Left ventricle myocardium inferior (tissue), 1 donor: Measurements from ENCODE around the gene PPP1R1B. TPM values are rescaled to one million over a fixed set of nuclear protein-coding genes. Genes with fewer than 3 reads are reported as not detected.

ENCODE experiments used
- DNase-seq: peaks from one replicate; pipeline ENCODE4 v3.0.0-alpha.2; 2020
- H3K27ac ChIP-seq: fragments of 200-600 bp; replicated peaks from 2 replicates; pipeline ENCODE4 v1.8.0; 2021
- H3K27me3 ChIP-seq: fragments of 200-600 bp; 2 replicates; pipeline ENCODE4 v1.8.0; 2021; ENCODE audit warnings: low read depth
- H3K36me3 ChIP-seq: fragments of 200-600 bp; 2 replicates; pipeline ENCODE4 v1.8.0; 2021
- H3K4me1 ChIP-seq: fragments of 200-600 bp; 2 replicates; pipeline ENCODE4 v1.8.0; 2021
- H3K4me3 ChIP-seq: fragments of 200-600 bp; 2 replicates; pipeline ENCODE4 v1.8.0; 2021; ENCODE audit warnings: mild to moderate bottlenecking, moderate library complexity
- H3K9me3 ChIP-seq: fragments of 200-600 bp; replicated peaks from 2 replicates; pipeline ENCODE4 v1.8.0; 2021
- CTCF ChIP-seq: fragments of 200-600 bp; IDR thresholded peaks from 2 replicates; pipeline ENCODE4 v1.8.0; 2021; ENCODE audit warnings: antibody characterized with exemption, mild to moderate bottlenecking, borderline replicate concordance
- intact Hi-C: fragments of 100-400 bp; cut with micrococcal nuclease; formaldehyde crosslinking; loops from one replicate; pipeline ENCODE4 v1.11.0; 2022
- total RNA-seq: library from RNA; stranded (reverse); fragmentation: NEBNext Ultra II Directional; extraction: Animal tissue kit (Norgen Biotek cat#: 25700); gene quantifications from one replicate; pipeline ENCODE4 v1.2.1, GENCODE V29; 2021
- donor health status: DM: no; HTN: yes; CAD: no; lungs with severe emphysema.

Gene PPP1R1B
- total RNA-seq, 1 donor from 2014 or later, result 0.36 TPM

DNA sequence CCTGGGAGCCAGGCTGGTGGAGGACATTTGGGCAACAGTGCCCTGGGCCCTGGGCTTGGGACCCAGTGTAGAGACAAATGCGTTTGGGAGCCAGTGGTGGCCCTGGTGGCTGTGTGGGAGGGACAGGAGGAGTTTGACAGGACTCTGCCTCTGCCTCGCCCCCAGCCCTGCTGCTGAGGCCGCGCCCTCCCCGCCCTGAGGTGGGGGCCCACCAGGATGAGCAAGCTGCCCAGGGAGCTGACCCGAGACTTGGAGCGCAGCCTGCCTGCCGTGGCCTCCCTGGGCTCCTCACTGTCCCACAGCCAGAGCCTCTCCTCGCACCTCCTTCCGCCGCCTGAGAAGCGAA, 26.5 kb downstream of the PPP1R1B start:
- H3K27me3 ChIP-seq, result no peaks in the 10 kb centered on the region
- DNase-seq, result no peak
- intact Hi-C loops, result no loop called here
- H3K27ac ChIP-seq, result peak overlapping the region; percentile 50
- H3K36me3 ChIP-seq, result no peaks in the 10 kb centered on the region
- peaks cover 42% of the 10 kb centered on the region for H3K4me1 ChIP-seq
- no peak for TF ChIP-seq CTCF
- no peak overlapping the region for H3K4me3 ChIP-seq
- no peaks in the 10 kb centered on the region for H3K9me3 ChIP-seq

GRCh38 chr17:39653662-39654331, 27.0 kb downstream of the PPP1R1B start:
- peak; percentile 61 for DNase-seq
- no peaks in the 10 kb centered on the region for H3K9me3 ChIP-seq
- intact Hi-C loops, result no loop called here
- no peak overlapping the region for H3K4me3 ChIP-seq
- peaks cover 3% of the 10 kb centered on the region for H3K36me3 ChIP-seq
- peaks cover 47% of the 10 kb centered on the region for H3K4me1 ChIP-seq
- H3K27ac ChIP-seq, result no peak overlapping the region
- H3K27me3 ChIP-seq, result no peaks in the 10 kb centered on the region
- TF ChIP-seq CTCF, result peak; percentile 85

GRCh38 chr17:39655105-39655504, 28.4 kb downstream of the PPP1R1B start:
- Histone ChIP-seq H3K27me3 (no peaks in the 10 kb centered on the region), H3K36me3 (peaks cover 3% of the 10 kb centered on the region), H3K4me3 (no peak overlapping the region), H3K4me1 (peaks cover 60% of the 10 kb centered on the region), H3K9me3 (no peaks in the 10 kb centered on the region), H3K27ac (no peak overlapping the region)
- intact Hi-C loops, result no loop called here
- no peak for TF ChIP-seq CTCF
- no peak for DNase-seq

GRCh38 chr17:39658346-39658745, 31.6 kb downstream of the PPP1R1B start:
- intact Hi-C loops, result no loop called here
- Histone ChIP-seq H3K9me3 (no peaks in the 10 kb centered on the region), H3K4me3 (no peak overlapping the region), H3K36me3 (peaks cover 6% of the 10 kb centered on the region), H3K4me1 (peaks cover 74% of the 10 kb centered on the region), H3K27me3 (no peaks in the 10 kb centered on the region), H3K27ac (peak overlapping the region; percentile 97)
- no peak for DNase-seq
- TF ChIP-seq CTCF, result no peak

DNA sequence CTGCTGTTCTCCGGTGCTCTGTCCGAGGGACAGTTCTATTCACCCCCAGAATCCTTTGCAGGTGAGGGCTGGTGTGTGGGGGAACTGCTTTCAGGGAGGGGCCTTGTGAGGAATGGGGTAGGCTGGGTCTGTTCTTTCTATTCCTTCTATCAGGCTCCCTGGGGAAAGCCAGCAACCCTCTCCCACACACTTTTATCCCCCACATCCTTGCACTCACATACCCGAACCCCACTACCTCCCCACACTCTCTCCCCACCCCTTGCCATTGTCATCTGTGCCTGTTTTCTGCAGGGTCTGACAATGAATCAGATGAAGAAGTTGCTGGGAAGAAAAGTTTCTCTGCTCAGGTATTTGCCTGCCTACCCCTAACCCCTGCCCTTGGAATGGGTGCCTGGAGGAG, 32.0 kb downstream of the PPP1R1B start:
- H3K4me1 ChIP-seq, result peaks cover 74% of the 10 kb centered on the region
- H3K36me3 ChIP-seq, result peaks cover 6% of the 10 kb centered on the region
- DNase-seq, result no peak
- H3K4me3 ChIP-seq, result no peak overlapping the region
- intact Hi-C loops, result no loop called here
- H3K9me3 ChIP-seq, result no peaks in the 10 kb centered on the region
- H3K27ac ChIP-seq, result peak overlapping the region; percentile 97
- H3K27me3 ChIP-seq, result no peaks in the 10 kb centered on the region
- TF ChIP-seq CTCF, result no peak
